GOT3 (cell line): ENCODE measurements around the gene HOGA1.
A peak's percentile ranks its signal among the peaks of the same experiment; 100 is the strongest.

Source experiments
- DNase-seq: peaks from one replicate; lab custom pipeline; 2025; ENCODE audit warnings: mixed read lengths; lab: John Stamatoyannopoulos, UW

The HOGA1 gene

GRCh38 chr10:97580421-97581367, 3.5 kb upstream of the HOGA1 start:
- no peak for DNase-seq

GRCh38 chr10:97582169-97582568, 2.0 kb upstream of the HOGA1 start:
- no peak for DNase-seq

- no peak for DNase-seq
These were observed 713 bp upstream of the HOGA1 start for GRCh38 chr10:97583476-97583875.

- DNase-seq = no peak
These were observed 729 bp downstream of the HOGA1 start for GRCh38 chr10:97584798-97585438.

GRCh38 chr10:97585439-97585811, 1.2 kb downstream of the HOGA1 start:
- DNase-seq = no peak

GRCh38 chr10:97587183-97587582, 3.0 kb downstream of the HOGA1 start:
- DNase-seq = no peak

GRCh38 chr10:97589479-97589878, 5.3 kb downstream of the HOGA1 start, which contains the start of gene C10orf62:
Gene C10orf62, plus strand, starts transcription at chr10:97589721. Its CDS starts 177 bp downstream, at chr10:97589898.
- no peak for DNase-seq

- DNase-seq = no peak
These were observed 6.0 kb downstream of the HOGA1 start for GRCh38 chr10:97590082-97590747.

- DNase-seq = no peak
These were observed 6.7 kb downstream of the HOGA1 start for GRCh38 chr10:97590748-97591495.

GRCh38 chr10:97593421-97593820, 9.2 kb downstream of the HOGA1 start:
- no peak for DNase-seq

- peak; percentile 8 for DNase-seq
These were observed 12.2 kb downstream of the HOGA1 start for GRCh38 chr10:97596101-97597082.

GRCh38 chr10:97597778-97598177, 13.6 kb downstream of the HOGA1 start:
- no peak for DNase-seq

- no peak for DNase-seq
These were observed 14.4 kb downstream of the HOGA1 start for GRCh38 chr10:97598407-97599271.

GRCh38 chr10:97599272-97599619, 15.1 kb downstream of the HOGA1 start:
- DNase-seq = no peak

- DNase-seq = no peak
These were observed 16.4 kb downstream of the HOGA1 start for GRCh38 chr10:97600616-97601015.

- no peak for DNase-seq
These were observed 17.4 kb downstream of the HOGA1 start for GRCh38 chr10:97601268-97602215.

GRCh38 chr10:97607095-97607636, 23.0 kb downstream of the HOGA1 start:
- DNase-seq = no peak

GRCh38 chr10:97608991-97609561, 24.9 kb downstream of the HOGA1 start:
- DNase-seq = no peak
